ENCODE data around the gene CEACAM5. TPM values are rescaled to one million over a fixed set of nuclear protein-coding genes. Genes with fewer than 3 reads are reported as not detected.

The CEACAM5 gene
- total RNA-seq, 2 donors from 2014 or later, result not detected

GRCh38 chr19:41697198-41697855 is 11.1 kb upstream of the CEACAM5 start:
- Histone ChIP-seq H3K27ac (no peak overlapping the region), H3K4me1 (no peaks in the 10 kb centered on the region), H3K36me3 (no peaks in the 10 kb centered on the region), H3K27me3 (no peaks in the 10 kb centered on the region), H3K9me3 (peaks cover 0 to 7% of the 10 kb centered on the region in 2 donors), H3K4me3 (no peak overlapping the region)
- DNase-seq (ENCODE audit: low spot score), result no peak
- no peak for TF ChIP-seq CTCF (IDR thresholded peaks at IDR 0.05)

DNA sequence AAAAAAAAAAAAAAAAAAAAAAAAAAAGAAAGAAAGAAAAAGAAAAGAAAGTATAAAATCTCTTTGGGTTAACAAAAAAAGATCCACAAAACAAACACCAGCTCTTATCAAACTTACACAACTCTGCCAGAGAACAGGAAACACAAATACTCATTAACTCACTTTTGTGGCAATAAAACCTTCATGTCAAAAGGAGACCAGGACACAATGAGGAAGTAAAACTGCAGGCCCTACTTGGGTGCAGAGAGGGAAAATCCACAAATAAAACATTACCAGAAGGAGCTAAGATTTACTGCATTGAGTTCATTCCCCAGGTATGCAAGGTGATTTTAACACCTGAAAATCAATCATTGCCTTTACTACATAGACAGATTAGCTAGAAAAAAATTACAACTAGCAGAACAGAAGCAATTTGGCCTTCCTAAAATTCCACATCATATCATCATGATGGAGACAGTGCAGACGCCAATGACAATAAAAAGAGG is 9.6 kb upstream of the CEACAM5 start:
- no peaks in the 10 kb centered on the region for H3K9me3 ChIP-seq
- no peak for TF ChIP-seq CTCF (IDR thresholded peaks at IDR 0.05)
- H3K4me3 ChIP-seq, result no peak overlapping the region
- H3K4me1 ChIP-seq, result no peaks in the 10 kb centered on the region
- H3K27ac ChIP-seq, result no peak overlapping the region
- no peaks in the 10 kb centered on the region for H3K27me3 ChIP-seq
- no peak for DNase-seq (ENCODE audit: low spot score)
- H3K36me3 ChIP-seq, result no peaks in the 10 kb centered on the region

GRCh38 chr19:41699231-41699967 is 9.0 kb upstream of the CEACAM5 start:
- H3K4me1 ChIP-seq, result no peaks in the 10 kb centered on the region
- no peaks in the 10 kb centered on the region for H3K36me3 ChIP-seq
- H3K9me3 ChIP-seq, result no peaks in the 10 kb centered on the region
- H3K27me3 ChIP-seq, result no peaks in the 10 kb centered on the region
- TF ChIP-seq CTCF (IDR thresholded peaks at IDR 0.05), result no peak
- no peak overlapping the region for H3K27ac ChIP-seq
- no peak overlapping the region for H3K4me3 ChIP-seq
- no peak for DNase-seq (ENCODE audit: low spot score)

GRCh38 chr19:41699968-41700323 is 8.5 kb upstream of the CEACAM5 start:
- TF ChIP-seq CTCF (IDR thresholded peaks at IDR 0.05), result no peak
- no peaks in the 10 kb centered on the region for H3K27me3 ChIP-seq
- no peaks in the 10 kb centered on the region for H3K9me3 ChIP-seq
- no peaks in the 10 kb centered on the region for H3K36me3 ChIP-seq
- DNase-seq (ENCODE audit: low spot score), result no peak
- no peak overlapping the region for H3K4me3 ChIP-seq
- H3K27ac ChIP-seq, result no peak overlapping the region
- no peaks in the 10 kb centered on the region for H3K4me1 ChIP-seq

DNA sequence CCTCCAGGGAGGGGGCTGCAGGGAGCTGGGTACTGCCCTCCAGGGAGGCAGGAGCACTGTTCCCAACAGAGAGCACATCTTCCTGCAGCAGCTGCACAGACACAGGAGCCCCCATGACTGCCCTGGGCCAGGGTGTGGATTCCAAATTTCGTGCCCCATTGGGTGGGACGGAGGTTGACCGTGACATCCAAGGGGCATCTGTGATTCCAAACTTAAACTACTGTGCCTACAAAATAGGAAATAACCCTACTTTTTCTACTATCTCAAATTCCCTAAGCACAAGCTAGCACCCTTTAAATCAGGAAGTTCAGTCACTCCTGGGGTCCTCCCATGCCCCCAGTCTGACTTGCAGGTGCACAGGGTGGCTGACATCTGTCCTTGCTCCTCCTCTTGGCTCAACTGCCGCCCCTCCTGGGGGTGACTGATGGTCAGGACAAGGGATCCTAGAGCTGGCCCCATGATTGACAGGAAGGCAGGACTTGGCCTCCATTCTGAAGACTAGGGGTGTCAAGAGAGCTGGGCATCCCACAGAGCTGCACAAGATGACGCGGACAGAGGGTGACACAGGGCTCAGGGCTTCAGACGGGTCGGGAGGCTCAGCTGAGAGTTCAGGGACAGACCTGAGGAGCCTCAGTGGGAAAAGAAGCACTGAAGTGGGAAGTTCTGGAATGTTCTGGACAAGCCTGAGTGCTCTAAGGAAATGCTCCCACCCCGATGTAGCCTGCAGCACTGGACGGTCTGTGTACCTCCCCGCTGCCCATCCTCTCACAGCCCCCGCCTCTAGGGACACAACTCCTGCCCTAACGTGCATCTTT is 7.8 kb upstream of the CEACAM5 start:
- Histone ChIP-seq H3K27me3 (no peaks in the 10 kb centered on the region), H3K9me3 (no peaks in the 10 kb centered on the region), H3K27ac (no peak overlapping the region), H3K4me1 (no peaks in the 10 kb centered on the region), H3K36me3 (no peaks in the 10 kb centered on the region), H3K4me3 (no peak overlapping the region)
- no peak for TF ChIP-seq CTCF (IDR thresholded peaks at IDR 0.05)
- no peak for DNase-seq (ENCODE audit: low spot score)

Data from right atrium auricular region (tissue), 2 donors.